PC-3 (cell line): ENCODE data around the gene IFNA10.

Experiments
- EZH2 ChIP-seq: fragments of 300-600 bp; sonication (generic); IDR thresholded peaks from one replicate; pipeline ENCODE4 v1.6.1; 2017; ENCODE audit warnings: antibody characterized with exemption, mild to moderate bottlenecking, low read length; ENCODE audit not compliant: unreplicated experiment
- EZH2phosphoT487 ChIP-seq: fragments of 300-600 bp; sonication (generic); IDR thresholded peaks from 2 replicates; pipeline ENCODE4 v1.6.1; 2018; ENCODE audit warnings: mild to moderate bottlenecking, antibody characterized with exemption, low read length, borderline replicate concordance
- TF ChIP-seq, protein P1 (sequence below): fragments of 300-600 bp; sonication (generic); conservative IDR thresholded peaks from 2 replicates; pipeline ENCODE4 v1.5.1; 2017; ENCODE audit warnings: antibody characterized with exemption, low read depth, mild to moderate bottlenecking, low read length

DNA sequence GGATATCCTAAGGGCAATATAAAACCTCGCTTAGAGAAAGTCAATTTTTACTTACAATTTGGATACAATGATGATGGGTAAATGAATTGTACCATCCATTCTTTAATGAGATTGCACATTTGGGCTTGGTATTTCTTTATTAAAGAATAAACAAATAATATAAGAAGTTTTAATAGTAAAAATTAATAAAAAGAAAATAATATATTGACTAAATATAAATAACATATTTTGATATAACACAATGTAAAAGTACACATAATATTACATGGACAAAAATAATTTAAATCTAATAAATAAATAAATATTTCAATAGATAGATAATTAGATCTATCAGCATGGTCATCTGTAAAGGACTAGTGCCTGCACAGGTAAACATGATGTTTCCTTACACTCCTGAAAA is 41.4 kb downstream of the IFNA10 start:
- TF ChIP-seq, protein P1, sequence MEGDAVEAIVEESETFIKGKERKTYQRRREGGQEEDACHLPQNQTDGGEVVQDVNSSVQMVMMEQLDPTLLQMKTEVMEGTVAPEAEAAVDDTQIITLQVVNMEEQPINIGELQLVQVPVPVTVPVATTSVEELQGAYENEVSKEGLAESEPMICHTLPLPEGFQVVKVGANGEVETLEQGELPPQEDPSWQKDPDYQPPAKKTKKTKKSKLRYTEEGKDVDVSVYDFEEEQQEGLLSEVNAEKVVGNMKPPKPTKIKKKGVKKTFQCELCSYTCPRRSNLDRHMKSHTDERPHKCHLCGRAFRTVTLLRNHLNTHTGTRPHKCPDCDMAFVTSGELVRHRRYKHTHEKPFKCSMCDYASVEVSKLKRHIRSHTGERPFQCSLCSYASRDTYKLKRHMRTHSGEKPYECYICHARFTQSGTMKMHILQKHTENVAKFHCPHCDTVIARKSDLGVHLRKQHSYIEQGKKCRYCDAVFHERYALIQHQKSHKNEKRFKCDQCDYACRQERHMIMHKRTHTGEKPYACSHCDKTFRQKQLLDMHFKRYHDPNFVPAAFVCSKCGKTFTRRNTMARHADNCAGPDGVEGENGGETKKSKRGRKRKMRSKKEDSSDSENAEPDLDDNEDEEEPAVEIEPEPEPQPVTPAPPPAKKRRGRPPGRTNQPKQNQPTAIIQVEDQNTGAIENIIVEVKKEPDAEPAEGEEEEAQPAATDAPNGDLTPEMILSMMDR: no peak
- TF ChIP-seq EZH2 (no peak), EZH2phosphoT487 (no peak)
